Left forelimb (tissue), 1 donor: ENCODE measurements around the gene ANKRD34A.

ENCODE experiments used
- DNase-seq: peaks from one replicate; pipeline ENCODE4 v3.0.0-alpha.2; 2018; ENCODE audit warnings: low spot score

Gene ANKRD34A

GRCh38 chr1:145965119-145965744, 857 bp upstream of the ANKRD34A start:
- DNase-seq = no peak

GRCh38 chr1:145963265-145964019, 933 bp downstream of the ANKRD34A start:
- DNase-seq = no peak

- peak; percentile 72 for DNase-seq
These were observed 1.9 kb downstream of the ANKRD34A start for GRCh38 chr1:145962157-145963102.

- no peak for DNase-seq
These were observed 2.8 kb downstream of the ANKRD34A start for GRCh38 chr1:145961425-145962156.

GRCh38 chr1:145961109-145961424, 3.3 kb downstream of the ANKRD34A start:
- DNase-seq = no peak

- DNase-seq = peak; percentile 84
These were observed 3.8 kb downstream of the ANKRD34A start for GRCh38 chr1:145960468-145961108.

GRCh38 chr1:145959957-145960467, 4.4 kb downstream of the ANKRD34A start:
- DNase-seq = no peak

GRCh38 chr1:145959333-145959732, 5.0 kb downstream of the ANKRD34A start:
- no peak for DNase-seq

GRCh38 chr1:145958734-145959133, 5.6 kb downstream of the ANKRD34A start:
- no peak for DNase-seq

- peak; percentile 96 for DNase-seq
These were observed 6.7 kb downstream of the ANKRD34A start, which contains the start of gene LIX1L for GRCh38 chr1:145957443-145958319. Gene LIX1L (minus strand): TSS chr1:145958017. CDS start chr1:145957927, 90 bp downstream.

- no peak for DNase-seq
These were observed 7.5 kb downstream of the ANKRD34A start for GRCh38 chr1:145956781-145957442.

GRCh38 chr1:145956361-145956760, 8.0 kb downstream of the ANKRD34A start:
- DNase-seq = no peak

- no peak for DNase-seq
These were observed 8.9 kb downstream of the ANKRD34A start for GRCh38 chr1:145955436-145955835.

GRCh38 chr1:145953861-145954260, 10.5 kb downstream of the ANKRD34A start:
- no peak for DNase-seq

GRCh38 chr1:145952903-145953302, 11.5 kb downstream of the ANKRD34A start:
- no peak for DNase-seq

- no peak for DNase-seq
These were observed 12.8 kb downstream of the ANKRD34A start for GRCh38 chr1:145951526-145951925.

- DNase-seq = no peak
These were observed 15.2 kb downstream of the ANKRD34A start for GRCh38 chr1:145949219-145949618.

- no peak for DNase-seq
These were observed 16.8 kb downstream of the ANKRD34A start for GRCh38 chr1:145947551-145947950.

- DNase-seq = no peak
These were observed 17.8 kb downstream of the ANKRD34A start for GRCh38 chr1:145946477-145946986.
